EL (cell line): ENCODE measurements around the gene VTI1B.
"Not testable (repeated sequence)": the region's sequence is repeated elsewhere in the genome, so short reads cannot be mapped to it uniquely, and the experiment has no call there.

Experiments
- DNase-seq: peaks from one replicate; pipeline ENCODE4 v3.0.0-alpha.2; 2016

Gene VTI1B

GRCh38 chr14:67626131-67626530, 48.3 kb downstream of the VTI1B start:
- DNase-seq, result not testable (repeated sequence)

- peak; percentile 9 for DNase-seq
These were observed 51.3 kb downstream of the VTI1B start for GRCh38 chr14:67623114-67623513.

- DNase-seq, result peak; percentile 83
These were observed 51.8 kb downstream of the VTI1B start for GRCh38 chr14:67622675-67623074.

GRCh38 chr14:67620217-67620785, 54.1 kb downstream of the VTI1B start:
- DNase-seq, result peak; percentile 25

DNA sequence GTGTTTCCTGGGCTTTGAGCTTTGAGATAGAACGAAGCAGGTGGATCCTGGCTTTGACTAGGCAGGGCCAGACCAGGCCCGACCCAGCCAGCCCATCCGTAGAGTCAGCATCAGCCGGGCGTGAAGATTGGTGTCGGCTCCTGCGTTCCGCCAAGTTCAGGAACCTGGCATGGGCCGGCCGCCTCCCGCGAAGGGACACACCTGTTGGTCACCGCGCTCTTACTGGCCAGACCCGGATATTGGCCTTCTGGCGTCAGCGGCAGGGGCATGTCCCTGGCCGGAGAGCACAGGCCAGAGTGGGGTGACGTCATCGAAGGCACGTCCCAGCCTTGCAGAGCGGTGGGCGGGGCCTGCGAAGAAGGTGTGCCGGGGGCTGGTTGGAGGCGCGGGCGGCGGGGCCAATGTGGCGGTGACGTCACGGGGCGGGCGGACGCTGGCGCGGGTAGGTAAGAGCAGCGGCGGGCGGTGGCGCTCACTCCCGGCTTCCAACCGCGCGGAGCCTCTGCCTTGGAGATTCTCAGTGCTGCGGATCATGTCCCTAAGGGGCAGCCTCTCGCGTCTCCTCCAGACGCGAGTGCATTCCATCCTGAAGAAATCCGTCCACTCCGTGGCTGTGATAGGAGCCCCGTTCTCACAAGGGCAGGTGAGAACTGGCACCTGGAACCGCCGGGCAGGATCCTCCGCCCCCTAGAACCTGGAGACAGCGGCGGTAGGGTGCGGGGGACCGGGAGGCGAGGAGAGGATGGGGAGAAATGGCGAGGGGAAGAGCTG, 54.8 kb downstream of the VTI1B start, which contains the start of gene ARG2:
Gene ARG2, plus strand, starts transcription at position 475 of the 771 bp plus-strand sequence. Its CDS starts 58 bp downstream, at position 533.
- DNase-seq, result peak; percentile 97

GRCh38 chr14:67618617-67619063, 55.8 kb downstream of the VTI1B start:
- peak; percentile 75 for DNase-seq

GRCh38 chr14:67610491-67610890, 63.9 kb downstream of the VTI1B start:
- no peak for DNase-seq

DNA sequence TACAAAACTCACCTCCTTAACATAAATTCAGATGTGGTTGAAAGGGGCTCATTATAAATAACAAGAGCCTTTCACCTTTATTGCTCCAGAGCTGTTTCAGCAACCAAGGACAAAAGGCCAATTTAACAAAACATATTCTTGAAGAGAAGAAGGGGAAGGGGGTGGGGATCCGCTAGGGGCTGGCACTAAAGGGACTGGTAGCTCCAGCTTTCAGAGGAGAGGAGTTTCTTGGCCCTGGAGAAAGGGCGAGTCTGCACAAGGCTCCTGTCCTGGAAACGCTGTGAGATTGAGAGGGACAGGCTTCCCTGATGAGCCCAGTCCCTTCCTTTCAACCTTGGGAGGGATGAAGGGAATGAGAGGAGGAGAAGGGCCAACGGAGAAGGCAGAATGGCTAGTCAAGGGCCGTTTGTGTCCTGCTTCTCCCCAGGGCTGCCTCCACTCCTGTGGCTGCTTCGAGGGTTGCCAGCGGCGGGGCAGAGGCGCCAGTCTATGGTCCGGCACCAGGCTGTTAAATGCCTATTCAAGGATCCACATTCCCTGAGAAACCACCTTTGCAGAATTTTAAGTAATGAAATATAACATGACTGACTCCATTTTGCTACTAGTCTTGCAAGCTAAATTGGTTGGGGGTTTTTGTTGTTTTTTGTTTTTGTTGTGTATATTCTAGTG, 64.7 kb downstream of the VTI1B start:
- DNase-seq, result no peak

GRCh38 chr14:67607646-67608045, 66.8 kb downstream of the VTI1B start:
- DNase-seq, result no peak

GRCh38 chr14:67602995-67603545, 71.4 kb downstream of the VTI1B start:
- no peak for DNase-seq

DNA sequence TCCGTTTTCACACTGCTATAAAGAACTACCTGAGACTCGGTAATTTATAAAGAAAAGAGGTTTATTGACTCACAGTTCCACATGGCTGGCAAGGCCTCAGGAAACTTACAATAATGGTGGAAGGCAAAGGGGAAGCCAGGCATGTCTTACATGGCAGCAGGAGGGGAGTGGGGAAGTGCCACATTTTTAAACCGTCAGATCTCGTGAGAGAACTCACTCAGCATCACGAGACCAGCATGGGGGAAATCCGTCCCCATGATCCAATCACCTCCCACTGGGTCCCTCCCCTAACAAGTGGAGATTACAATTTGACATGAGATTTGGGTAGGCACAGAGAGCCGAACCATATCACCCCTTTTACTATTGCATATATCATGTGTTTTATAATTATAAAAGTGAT, 72.4 kb downstream of the VTI1B start:
- DNase-seq, result no peak

GRCh38 chr14:67600562-67600974, 73.9 kb downstream of the VTI1B start:
- not testable (repeated sequence) for DNase-seq

DNA sequence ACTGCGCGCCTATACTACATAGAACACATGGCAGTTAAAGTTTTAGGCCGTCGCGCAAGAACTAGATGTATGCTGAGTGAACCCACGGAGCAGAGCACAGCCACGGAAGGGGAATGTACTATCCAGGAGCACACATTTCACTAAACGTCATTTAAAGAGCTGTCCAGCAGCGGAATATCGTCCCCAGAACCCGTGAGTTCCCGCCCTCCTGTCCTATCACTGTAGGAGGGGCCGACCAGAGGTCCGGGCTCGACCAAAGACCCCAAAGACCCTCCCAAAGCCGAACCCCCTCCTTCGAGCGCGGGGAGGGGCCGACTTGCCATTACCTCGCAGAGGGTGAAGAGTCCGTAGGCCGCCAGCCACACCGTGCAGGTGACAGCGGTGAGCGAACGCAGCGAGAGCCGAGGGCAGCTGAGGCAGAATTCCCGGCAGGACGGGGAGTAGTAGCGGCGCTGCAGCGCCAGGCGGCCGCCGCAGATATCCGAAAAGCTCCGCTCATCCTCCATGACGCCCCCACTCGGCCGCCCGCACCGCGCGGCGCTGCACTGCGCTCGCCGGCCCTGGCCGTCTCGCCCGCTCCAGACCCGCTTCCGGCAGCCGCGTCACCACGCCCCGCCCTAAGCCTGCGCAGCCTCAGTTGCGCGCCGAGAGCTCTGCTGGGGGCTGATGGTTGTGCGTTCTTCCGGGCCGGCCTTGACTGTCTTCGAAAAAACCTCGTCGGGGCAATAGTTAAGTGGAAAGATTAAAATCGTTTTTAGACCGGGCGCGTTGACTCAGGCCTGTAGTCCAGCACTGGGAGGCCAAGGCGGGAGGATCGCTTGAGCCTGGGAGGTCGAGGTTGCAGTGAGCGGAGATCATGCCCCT, 74.5 kb downstream of the VTI1B start, which contains the start of gene PIGH:
Gene PIGH, minus strand, starts transcription at position 571 of the 864 bp plus-strand sequence. Its CDS starts 65 bp downstream, at position 506.
- DNase-seq, result peak; percentile 89
